Measurements from ENCODE around the gene VWF.

The VWF gene

DNA sequence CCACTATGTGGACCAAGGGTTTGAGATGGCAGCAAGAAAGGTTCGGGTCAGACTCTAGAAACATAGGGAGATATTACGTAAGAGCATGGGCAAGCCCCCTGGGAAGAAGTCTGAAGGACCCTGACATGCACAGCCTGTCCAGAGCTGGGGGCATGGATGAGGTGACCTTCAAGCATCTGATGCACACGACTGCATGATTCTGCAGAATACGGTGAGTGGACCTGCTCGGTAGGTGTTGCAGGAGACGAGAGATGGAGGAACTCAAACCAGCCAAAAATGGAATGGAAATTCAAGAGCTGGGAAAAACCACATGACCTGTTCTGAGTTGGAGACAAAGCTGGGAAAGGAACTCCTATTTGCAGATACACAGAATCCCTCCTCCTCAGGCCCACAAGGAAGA, 223.1 kb downstream of the VWF start:
- no peak for DNase-seq (ENCODE audit: low spot score)
- in situ Hi-C loops (cut with MboI; ENCODE audit: low sequenced_read_pairs, unreplicated experiment), result no loop called here
- TF ChIP-seq, protein P1, sequence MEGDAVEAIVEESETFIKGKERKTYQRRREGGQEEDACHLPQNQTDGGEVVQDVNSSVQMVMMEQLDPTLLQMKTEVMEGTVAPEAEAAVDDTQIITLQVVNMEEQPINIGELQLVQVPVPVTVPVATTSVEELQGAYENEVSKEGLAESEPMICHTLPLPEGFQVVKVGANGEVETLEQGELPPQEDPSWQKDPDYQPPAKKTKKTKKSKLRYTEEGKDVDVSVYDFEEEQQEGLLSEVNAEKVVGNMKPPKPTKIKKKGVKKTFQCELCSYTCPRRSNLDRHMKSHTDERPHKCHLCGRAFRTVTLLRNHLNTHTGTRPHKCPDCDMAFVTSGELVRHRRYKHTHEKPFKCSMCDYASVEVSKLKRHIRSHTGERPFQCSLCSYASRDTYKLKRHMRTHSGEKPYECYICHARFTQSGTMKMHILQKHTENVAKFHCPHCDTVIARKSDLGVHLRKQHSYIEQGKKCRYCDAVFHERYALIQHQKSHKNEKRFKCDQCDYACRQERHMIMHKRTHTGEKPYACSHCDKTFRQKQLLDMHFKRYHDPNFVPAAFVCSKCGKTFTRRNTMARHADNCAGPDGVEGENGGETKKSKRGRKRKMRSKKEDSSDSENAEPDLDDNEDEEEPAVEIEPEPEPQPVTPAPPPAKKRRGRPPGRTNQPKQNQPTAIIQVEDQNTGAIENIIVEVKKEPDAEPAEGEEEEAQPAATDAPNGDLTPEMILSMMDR (IDR thresholded peaks at IDR 0.05; ENCODE audit: borderline replicate concordance, control extremely low read depth, extremely low read depth, insufficient read depth, missing control alignments), result no peak

DNA sequence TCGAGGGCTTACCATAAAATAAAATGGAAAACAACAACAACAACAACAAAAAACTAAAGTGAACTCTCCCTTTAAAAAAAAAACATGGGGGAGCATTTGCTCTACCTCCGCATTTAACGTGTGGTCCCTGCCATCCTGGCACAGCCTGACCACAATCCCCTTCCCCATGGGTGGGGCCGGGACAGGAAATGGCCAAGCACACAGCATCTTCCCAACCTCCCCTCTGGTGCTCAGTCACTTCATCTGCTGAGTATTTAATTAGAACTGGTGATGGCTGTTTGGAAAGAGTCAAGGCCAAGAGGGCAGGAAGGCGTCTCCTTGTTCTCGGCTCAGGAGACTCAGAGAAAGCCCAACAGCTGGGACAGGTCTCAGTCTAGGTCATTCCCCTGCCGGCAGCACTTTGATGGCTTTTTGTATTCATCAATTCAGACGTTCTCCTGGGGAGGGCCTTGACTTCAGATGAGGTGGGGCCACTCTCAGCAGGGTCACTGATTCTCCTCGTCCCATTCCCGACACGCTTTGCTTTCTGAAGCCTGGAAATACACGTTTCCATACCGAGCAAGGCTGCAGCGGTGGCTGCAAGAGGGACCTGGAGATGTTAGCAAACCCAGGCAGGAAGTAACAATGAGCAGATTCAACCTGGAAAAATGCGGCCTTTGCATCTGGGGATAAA, 223.8 kb downstream of the VWF start:
- TF ChIP-seq, protein P1 (IDR thresholded peaks at IDR 0.05; ENCODE audit: borderline replicate concordance, control extremely low read depth, extremely low read depth, insufficient read depth, missing control alignments), result no peak
- in situ Hi-C loops (cut with MboI; ENCODE audit: low sequenced_read_pairs, unreplicated experiment), result no loop called here
- DNase-seq (ENCODE audit: low spot score), result no peak

DNA sequence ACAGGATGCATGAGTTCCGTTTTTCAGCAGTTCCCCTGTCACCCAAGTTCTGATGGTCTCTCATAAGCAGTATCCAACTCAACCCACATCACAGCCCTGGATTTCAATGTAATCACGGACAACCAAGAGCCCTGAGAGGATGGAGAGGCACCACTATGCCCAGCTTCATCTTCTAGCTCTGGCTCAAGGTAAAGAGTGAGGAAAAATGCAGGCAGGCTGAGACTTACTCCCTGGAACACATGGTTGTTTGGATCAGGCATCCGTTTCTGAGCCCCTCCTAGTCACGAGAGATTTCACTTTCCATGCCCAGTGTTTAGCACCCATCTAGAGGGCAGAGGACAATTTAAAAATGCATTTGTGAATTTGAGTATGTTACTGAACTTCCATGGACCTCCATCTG, 224.4 kb downstream of the VWF start:
- in situ Hi-C loops (cut with MboI; ENCODE audit: low sequenced_read_pairs, unreplicated experiment), result no loop called here
- no peak for DNase-seq (ENCODE audit: low spot score)
- TF ChIP-seq, protein P1 (IDR thresholded peaks at IDR 0.05; ENCODE audit: borderline replicate concordance, control extremely low read depth, extremely low read depth, insufficient read depth, missing control alignments), result no peak

DNA sequence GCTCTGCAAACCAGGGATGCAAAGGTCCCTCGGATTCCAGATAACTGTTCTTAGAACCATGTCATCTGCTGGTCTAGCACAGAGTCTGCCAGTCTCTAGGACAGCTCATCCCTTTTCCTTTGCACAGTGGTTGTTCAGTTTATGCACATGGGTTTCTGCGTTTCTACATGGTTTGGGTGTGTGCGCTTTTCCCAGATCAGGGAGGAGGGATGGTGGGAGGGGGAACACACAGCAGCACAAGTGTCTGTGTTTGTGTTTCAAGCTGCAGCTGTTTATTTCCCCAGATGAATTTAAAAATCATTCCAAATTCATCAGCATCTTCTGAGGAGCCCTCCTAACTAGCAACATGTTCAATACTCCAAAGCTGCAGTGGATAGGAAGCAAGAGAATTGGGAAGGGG, 224.8 kb downstream of the VWF start:
- TF ChIP-seq, protein P1 (IDR thresholded peaks at IDR 0.05; ENCODE audit: borderline replicate concordance, control extremely low read depth, extremely low read depth, insufficient read depth, missing control alignments), result no peak
- in situ Hi-C loops (cut with MboI; ENCODE audit: low sequenced_read_pairs, unreplicated experiment), result no loop called here
- DNase-seq (ENCODE audit: low spot score), result no peak

DNA sequence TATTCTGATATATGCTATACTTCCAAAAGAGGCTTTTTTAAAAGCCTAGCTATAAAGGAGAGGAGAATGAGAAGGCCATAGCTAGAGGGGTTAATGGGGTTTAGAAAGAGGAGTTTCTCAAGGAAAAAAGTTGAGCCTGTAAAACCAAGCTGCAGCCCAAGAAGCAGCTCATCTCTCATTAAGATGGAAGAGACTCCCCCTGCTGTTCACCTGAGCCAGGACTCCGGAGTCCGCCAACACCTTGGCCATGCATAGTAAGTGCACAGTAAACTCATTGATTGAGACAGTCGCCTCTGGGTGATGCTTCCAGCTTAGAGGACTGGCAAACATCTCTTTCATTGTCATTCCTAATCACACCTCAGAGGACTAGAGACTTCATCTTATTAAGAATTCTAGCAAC, 225.6 kb downstream of the VWF start:
- TF ChIP-seq, protein P1 (IDR thresholded peaks at IDR 0.05; ENCODE audit: borderline replicate concordance, control extremely low read depth, extremely low read depth, insufficient read depth, missing control alignments), result no peak
- DNase-seq (ENCODE audit: low spot score), result no peak
- in situ Hi-C loops (cut with MboI; ENCODE audit: low sequenced_read_pairs, unreplicated experiment), result no loop called here
